K562 treated with DMSO at 1 percent for 24 hours (cell line): Measurements from ENCODE around the gene CFB. TPM values are rescaled to one million over a fixed set of nuclear protein-coding genes. Genes with fewer than 3 reads are reported as not detected.

Experiments
- total RNA-seq: library from RNA; unstranded; fragments of 300-600 nt; gene quantifications from 2 replicates; pipeline ENCODE4 v1.2.3, GENCODE V29; 2022; ENCODE audit warnings: low read depth; ENCODE audit not compliant: insufficient read depth

The CFB gene
- total RNA-seq = 2.5 and 2.8 TPM in 2 replicates

DNA sequence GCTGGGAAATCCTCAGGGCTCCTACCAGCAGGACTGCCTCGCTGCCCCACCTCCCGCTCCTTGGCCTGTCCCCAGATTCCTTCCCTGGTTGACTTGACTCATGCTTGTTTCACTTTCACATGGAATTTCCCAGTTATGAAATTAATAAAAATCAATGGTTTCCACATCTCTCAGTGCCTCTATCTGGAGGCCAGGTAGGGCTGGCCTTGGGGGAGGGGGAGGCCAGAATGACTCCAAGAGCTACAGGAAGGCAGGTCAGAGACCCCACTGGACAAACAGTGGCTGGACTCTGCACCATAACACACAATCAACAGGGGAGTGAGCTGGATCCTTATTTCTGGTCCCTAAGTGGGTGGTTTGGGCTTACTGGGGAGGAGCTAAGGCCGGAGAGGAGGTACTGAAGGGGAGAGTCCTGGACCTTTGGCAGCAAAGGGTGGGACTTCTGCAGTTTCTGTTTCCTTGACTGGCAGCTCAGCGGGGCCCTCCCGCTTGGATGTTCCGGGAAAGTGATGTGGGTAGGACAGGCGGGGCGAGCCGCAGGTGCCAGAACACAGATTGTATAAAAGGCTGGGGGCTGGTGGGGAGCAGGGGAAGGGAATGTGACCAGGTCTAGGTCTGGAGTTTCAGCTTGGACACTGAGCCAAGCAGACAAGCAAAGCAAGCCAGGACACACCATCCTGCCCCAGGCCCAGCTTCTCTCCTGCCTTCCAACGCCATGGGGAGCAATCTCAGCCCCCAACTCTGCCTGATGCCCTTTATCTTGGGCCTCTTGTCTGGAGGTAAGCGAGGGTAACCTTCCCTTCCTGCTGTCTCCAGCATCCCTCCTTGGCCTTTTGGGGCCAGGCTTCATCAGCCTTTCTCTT lies at the start of gene CFB:
Gene CFB, plus strand, starts transcription at position 589 of the 863 bp plus-strand sequence. Its CDS starts 127 bp downstream, at position 716.

DNA sequence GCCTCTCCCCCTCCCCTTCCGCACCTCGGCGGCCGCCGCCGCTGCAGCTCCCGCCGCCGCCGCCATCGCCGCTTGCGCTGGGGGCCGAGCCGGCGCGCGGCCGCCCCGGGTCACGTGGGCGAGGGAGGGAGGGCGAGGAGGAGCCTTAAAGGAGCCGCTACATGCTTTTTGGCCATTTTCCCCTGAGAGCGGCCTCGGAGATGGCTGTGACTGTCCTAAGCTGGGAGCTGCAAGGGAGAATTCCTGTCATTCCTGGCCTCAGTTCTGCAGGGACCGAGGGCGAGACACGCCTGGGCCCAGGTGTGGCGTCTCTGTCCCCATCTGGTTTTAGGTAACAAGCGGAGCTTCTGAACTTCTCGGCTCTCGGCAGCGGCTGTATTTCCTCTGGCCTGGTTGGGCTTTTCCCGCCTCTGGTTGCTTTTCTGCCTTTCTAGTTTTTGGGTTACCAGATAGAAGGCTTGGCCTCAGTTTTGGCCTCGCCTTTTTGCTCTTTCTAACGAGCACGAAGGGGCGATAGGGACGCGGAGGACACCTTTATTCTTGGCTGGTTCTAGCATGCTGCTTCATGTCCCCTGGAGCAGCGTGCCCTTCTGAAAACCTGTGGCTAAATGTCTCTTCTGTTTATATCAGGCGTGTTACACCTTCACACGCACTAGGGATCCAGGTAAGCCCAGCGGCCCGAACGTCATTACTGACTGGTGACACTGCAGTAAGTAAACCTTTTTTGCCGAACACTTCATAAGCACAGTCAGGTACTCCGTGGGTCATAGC lies 48.1 kb upstream of the CFB start, which contains the start of gene EHMT2:
Gene EHMT2, minus strand, starts transcription at position 87 of the 771 bp plus-strand sequence. Its CDS starts 21 bp downstream, at position 66.

DNA sequence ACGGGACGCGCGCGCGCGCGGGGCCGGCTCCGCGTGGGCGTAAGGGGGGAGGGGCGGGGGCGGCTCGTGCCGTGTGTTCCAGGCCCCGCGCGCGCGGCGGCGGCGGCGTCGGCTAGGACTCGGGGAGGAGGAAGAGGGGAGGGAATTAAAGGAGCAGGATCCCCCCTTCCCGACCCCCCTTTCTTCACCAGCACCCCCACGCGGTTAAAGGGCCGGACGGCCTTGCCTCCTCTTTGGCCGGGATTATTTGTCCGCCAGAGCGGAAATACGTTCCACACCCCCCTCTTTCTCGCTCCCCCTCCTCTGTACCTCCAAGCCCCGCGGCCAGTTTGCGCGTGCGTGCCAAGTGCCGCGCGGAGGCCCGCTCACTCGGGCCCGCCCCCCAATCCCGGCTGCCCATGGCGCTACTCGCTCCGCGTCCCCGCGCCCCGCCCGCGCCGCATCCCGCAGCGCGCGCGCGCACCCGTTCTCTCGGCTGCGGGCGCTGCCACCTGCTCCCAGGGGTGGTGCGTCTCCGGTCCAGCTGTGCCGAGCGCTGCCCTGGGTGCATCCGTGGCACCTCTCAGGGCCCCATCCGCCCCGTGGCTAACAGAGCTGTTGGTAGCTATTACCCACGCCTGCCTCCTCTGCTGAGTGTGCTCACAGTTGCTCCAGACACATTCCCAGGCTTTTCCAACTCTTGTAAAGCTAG lies 43.8 kb upstream of the CFB start, which contains the start of gene ZBTB12:
Gene ZBTB12, minus strand, starts transcription at position 134 of the 691 bp plus-strand sequence. CDS start 781 bp downstream, outside the sequence.

DNA sequence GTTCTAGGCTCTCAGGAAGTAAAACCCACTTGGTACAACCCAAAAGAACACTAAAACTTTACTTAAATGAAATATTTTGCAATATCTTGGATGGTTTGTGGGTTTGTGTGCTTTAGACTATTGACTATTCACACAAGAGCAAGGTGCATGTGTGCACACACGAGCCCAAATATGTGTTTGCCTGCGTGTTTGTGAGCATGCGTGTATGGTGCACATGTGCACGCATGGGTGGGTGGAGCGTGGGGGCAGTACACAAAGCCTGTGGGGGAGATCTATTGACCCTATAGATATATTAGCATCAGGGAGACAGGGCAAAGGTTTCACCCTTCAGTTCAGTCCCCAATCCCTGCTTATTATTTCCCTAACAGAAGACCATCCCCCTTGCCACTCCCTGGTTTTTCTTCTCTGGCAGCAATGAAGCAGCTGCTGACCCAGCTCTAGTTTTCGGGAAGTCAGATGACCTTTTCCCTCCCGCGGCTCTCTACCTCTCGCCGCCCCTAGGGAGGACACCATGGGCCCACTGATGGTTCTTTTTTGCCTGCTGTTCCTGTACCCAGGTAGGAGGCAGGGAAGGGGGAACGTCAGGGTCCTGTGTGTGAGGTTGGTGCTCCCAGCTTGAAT lies 18.5 kb upstream of the CFB start, which contains the start of gene C2:
Gene C2, plus strand, starts transcription at position 476 of the 621 bp plus-strand sequence. Its CDS starts 36 bp downstream, at position 512.

DNA sequence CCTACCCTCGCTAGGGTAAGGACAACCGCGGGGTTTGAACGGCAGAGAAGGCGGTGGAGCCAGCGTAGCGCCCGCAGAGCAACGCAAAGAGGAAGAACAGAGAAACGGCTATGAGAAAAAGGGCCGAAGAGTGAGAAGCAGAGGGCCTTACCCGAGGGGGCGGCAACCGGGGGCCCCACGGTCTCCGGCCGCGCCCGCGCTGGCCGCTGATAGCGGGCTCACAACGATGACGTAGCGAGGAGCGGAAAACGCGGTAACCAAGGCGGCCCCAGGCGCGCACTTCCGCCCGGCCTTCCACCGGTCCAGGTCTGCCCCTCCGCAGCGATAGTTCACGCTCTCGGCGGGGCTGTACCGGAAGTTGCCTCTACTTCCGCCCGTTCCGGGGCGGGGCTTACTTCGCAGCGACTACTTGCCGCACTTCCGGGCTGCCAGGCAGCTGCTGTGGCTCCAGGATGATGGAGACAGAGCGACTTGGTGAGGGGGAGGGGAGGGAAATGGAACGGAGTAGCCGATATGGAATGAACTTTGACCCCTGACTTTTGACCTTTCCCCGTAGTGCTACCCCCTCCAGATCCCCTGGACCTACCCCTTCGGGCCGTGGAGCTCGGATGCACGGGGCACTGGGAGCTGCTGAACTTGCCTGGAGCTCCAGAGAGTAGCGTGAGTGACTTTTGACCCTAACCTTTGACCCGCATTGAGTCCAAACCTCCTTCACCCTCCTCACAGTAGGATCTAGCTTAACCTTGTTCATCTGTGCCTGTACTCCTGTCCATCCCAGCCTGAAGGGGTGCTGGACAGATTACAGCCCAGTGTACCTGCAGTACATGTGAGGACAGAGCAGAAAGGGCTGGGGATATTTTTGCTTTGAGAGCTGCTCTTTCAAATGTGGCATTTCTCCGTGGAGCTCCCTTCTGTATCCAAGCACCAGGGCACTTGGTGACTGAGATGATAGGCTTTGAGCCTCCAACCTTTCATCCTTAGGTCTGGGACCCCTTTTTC lies 13.1 kb downstream of the CFB start, which contains the start of the genes NELFE and SKIC2:
Gene NELFE, minus strand, starts transcription at position 231 of the 999 bp plus-strand sequence. CDS start 525 bp downstream, outside the sequence.
Gene SKIC2, plus strand, starts transcription at position 435 of the 999 bp plus-strand sequence. Its CDS starts 18 bp downstream, at position 453.

DNA sequence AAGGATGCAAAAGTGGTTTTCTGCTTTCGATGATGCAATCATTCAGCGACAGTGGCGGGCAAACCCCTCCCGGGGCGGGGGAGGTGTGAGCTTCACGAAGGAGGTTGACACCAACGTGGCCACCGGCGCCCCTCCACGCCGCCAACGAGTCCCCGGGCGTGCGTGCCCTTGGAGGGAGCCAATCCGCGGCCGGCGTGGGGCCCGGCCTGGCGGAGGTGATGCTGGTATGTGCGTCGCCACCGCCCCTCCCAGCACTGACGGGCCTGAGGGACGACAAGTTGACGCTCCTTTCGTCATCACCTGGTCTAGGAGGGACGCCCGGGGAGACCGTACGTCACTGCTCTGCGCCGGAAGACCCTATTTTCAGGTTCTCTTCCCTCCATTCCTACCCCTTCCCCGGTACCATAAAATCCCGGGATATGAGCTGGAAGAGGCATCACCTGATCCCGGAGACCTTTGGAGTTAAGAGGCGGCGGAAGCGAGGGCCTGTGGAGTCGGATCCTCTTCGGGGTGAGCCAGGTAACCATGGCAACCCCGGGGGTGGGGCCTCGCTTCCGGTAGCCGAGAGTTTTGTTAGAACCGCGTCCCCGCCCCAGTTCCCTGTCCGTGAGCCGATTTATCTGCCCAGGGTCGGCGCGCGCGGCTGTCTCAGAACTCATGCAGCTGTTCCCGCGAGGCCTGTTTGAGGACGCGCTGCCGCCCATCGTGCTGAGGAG lies 26.3 kb downstream of the CFB start, which contains the start of gene DXO:
Gene DXO, minus strand, starts transcription at position 146 of the 716 bp plus-strand sequence. CDS start 463 bp downstream, outside the sequence.

DNA sequence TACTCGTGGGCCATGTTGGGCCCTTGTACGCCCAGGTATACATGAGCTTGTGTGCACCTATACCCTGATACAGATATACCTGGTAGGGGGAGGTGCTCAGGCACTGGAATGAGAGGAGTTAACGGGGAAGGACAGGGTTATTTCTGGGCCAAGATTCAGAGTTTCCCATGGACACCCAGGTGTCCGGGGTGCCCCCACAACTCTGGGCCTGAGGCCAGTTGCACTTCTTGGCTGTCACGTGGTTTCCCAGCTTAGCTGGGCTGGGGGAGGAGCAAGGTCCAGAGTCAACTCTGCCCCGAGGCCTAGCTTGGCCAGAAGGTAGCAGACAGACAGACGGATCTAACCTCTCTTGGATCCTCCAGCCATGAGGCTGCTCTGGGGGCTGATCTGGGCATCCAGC lies 35.8 kb downstream of the CFB start, which contains the start of gene C4A:
Gene C4A, plus strand, starts transcription at position 314 of the 400 bp plus-strand sequence. Its CDS starts 51 bp downstream, at position 365.

Other genes with a start within 250 kb of the CFB start
- gene ABHD16A, start 242.8 kb upstream of the CFB start, total RNA-seq = 104 and 110 TPM in 2 replicates
- not detected in 2 replicates for gene LY6G6F, start 239.2 kb upstream of the CFB start, total RNA-seq
- gene LY6G6D, start 230.7 kb upstream of the CFB start, total RNA-seq = not detected in 2 replicates
- gene LY6G6C, start 224.3 kb upstream of the CFB start, total RNA-seq = not detected in 2 replicates
- gene MPIG6B, start 222.7 kb upstream of the CFB start, total RNA-seq = not detected in 2 replicates
- 60.3 and 69.2 TPM in 2 replicates for gene DDAH2, start 216.8 kb upstream of the CFB start, total RNA-seq
- gene CLIC1, start 209.6 kb upstream of the CFB start, total RNA-seq = 1,325 and 1,384 TPM in 2 replicates
- gene MSH5, start 206.1 kb upstream of the CFB start, total RNA-seq = 31.2 and 34.8 TPM in 2 replicates
- 4.5 and 5.1 TPM in 2 replicates for gene SAPCD1, start 183.4 kb upstream of the CFB start, total RNA-seq
- gene VWA7, start 168.8 kb upstream of the CFB start, total RNA-seq = 5.7 and 7.6 TPM in 2 replicates
- gene VARS1, start 150.3 kb upstream of the CFB start, total RNA-seq = 128 and 134 TPM in 2 replicates
- gene LSM2, start 139.1 kb upstream of the CFB start, total RNA-seq = 164 and 168 TPM in 2 replicates
- 4.2 and 4.5 TPM in 2 replicates for gene HSPA1L, start 130.8 kb upstream of the CFB start, total RNA-seq
- 1,066 and 1,122 TPM in 2 replicates for gene HSPA1A, start 130.6 kb upstream of the CFB start, total RNA-seq
- gene HSPA1B, start 118.4 kb upstream of the CFB start, total RNA-seq = 895 and 916 TPM in 2 replicates
- gene NEU1, start 83.3 kb upstream of the CFB start, total RNA-seq = 325 and 330 TPM in 2 replicates
- gene SLC44A4, start 67.1 kb upstream of the CFB start, total RNA-seq = 10.9 and 11.4 TPM in 2 replicates
- 93.8 and 95.0 TPM in 2 replicates for gene EHMT2, start 48.4 kb upstream of the CFB start, total RNA-seq
- gene ZBTB12, start 44.0 kb upstream of the CFB start, total RNA-seq = 8.6 and 11.4 TPM in 2 replicates
- gene C2, start 18.4 kb upstream of the CFB start, total RNA-seq = 7.2 and 10.1 TPM in 2 replicates
- gene NELFE, start 12.9 kb downstream of the CFB start, total RNA-seq = 120 and 122 TPM in 2 replicates
- 75.7 and 86.4 TPM in 2 replicates for gene SKIC2, start 13.1 kb downstream of the CFB start, total RNA-seq
- 23.3 and 24.2 TPM in 2 replicates for gene DXO, start 26.0 kb downstream of the CFB start, total RNA-seq
- gene C4A, start 36.0 kb downstream of the CFB start, total RNA-seq = 4.4 and 5.0 TPM in 2 replicates
- 3.8 and 7.6 TPM in 2 replicates for gene C4B, start 68.7 kb downstream of the CFB start, total RNA-seq
- gene CYP21A2, start 92.3 kb downstream of the CFB start, total RNA-seq = 0.49 and 1.4 TPM in 2 replicates
- gene TNXB, start 163.2 kb downstream of the CFB start, total RNA-seq = 23.0 and 27.2 TPM in 2 replicates
- gene ATF6B, start 182.2 kb downstream of the CFB start, total RNA-seq = 120 and 121 TPM in 2 replicates
- 19.9 and 22.7 TPM in 2 replicates for gene FKBPL, start 184.2 kb downstream of the CFB start, total RNA-seq
- 7.6 and 8.4 TPM in 2 replicates for gene PRRT1, start 205.8 kb downstream of the CFB start, total RNA-seq
- 38.4 and 44.1 TPM in 2 replicates for gene PPT2, start 208.0 kb downstream of the CFB start, total RNA-seq
- gene EGFL8, start 218.5 kb downstream of the CFB start, total RNA-seq = 10.0 and 12.0 TPM in 2 replicates
- 167 and 178 TPM in 2 replicates for gene AGPAT1, start 230.0 kb downstream of the CFB start, total RNA-seq
- gene RNF5, start 232.3 kb downstream of the CFB start, total RNA-seq = 253 and 277 TPM in 2 replicates
- gene AGER, start 238.2 kb downstream of the CFB start, total RNA-seq = 4.7 and 8.9 TPM in 2 replicates
- gene PBX2, start 244.1 kb downstream of the CFB start, total RNA-seq = 76.1 and 79.7 TPM in 2 replicates
- 61.3 and 66.5 TPM in 2 replicates for gene GPSM3, start 246.5 kb downstream of the CFB start, total RNA-seq